ENCODE data around the gene AMZ1.

GRCh38 chr7:2758673-2759616 is 70.9 kb downstream of the AMZ1 start:
- TF ChIP-seq, protein P1, sequence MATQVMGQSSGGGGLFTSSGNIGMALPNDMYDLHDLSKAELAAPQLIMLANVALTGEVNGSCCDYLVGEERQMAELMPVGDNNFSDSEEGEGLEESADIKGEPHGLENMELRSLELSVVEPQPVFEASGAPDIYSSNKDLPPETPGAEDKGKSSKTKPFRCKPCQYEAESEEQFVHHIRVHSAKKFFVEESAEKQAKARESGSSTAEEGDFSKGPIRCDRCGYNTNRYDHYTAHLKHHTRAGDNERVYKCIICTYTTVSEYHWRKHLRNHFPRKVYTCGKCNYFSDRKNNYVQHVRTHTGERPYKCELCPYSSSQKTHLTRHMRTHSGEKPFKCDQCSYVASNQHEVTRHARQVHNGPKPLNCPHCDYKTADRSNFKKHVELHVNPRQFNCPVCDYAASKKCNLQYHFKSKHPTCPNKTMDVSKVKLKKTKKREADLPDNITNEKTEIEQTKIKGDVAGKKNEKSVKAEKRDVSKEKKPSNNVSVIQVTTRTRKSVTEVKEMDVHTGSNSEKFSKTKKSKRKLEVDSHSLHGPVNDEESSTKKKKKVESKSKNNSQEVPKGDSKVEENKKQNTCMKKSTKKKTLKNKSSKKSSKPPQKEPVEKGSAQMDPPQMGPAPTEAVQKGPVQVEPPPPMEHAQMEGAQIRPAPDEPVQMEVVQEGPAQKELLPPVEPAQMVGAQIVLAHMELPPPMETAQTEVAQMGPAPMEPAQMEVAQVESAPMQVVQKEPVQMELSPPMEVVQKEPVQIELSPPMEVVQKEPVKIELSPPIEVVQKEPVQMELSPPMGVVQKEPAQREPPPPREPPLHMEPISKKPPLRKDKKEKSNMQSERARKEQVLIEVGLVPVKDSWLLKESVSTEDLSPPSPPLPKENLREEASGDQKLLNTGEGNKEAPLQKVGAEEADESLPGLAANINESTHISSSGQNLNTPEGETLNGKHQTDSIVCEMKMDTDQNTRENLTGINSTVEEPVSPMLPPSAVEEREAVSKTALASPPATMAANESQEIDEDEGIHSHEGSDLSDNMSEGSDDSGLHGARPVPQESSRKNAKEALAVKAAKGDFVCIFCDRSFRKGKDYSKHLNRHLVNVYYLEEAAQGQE (IDR thresholded peaks at IDR 0.05; ENCODE audit: insufficient read depth in 1 of 2, low read depth in 2 of 2, low read length in 2 of 2): no peak
- no peak for TF ChIP-seq TAF1 (IDR thresholded peaks at IDR 0.05; ENCODE audit: borderline replicate concordance, insufficient read depth, low read length)
- no peak for TF ChIP-seq POLR2AphosphoS5 (IDR thresholded peaks at IDR 0.05; ENCODE audit: low read depth, low read length)
- TF ChIP-seq SIN3A (IDR thresholded peaks at IDR 0.05; ENCODE audit: borderline replicate concordance, insufficient read depth, low read length): no peak
- TF ChIP-seq FOXP2 (optimal IDR thresholded peaks at IDR 0.05; ENCODE audit: borderline replicate concordance, extremely low read depth, extremely low read length, insufficient read depth): no peak
